ENCODE measurements around the gene DOCK8.

The DOCK8 gene

GRCh38 chr9:459491-460444, 245.1 kb downstream of the DOCK8 start:
- no peak for DNase-seq (ENCODE audit: low spot score)

- no peak for DNase-seq (ENCODE audit: low spot score)
Observed at GRCh38 chr9:462121-462520, 247.5 kb downstream of the DOCK8 start.

- peak; percentile 26 for DNase-seq (ENCODE audit: low spot score)
Observed at GRCh38 chr9:462606-463005, 247.9 kb downstream of the DOCK8 start.

GRCh38 chr9:463455-464171, 248.9 kb downstream of the DOCK8 start:
- DNase-seq (ENCODE audit: low spot score): no peak

DNA sequence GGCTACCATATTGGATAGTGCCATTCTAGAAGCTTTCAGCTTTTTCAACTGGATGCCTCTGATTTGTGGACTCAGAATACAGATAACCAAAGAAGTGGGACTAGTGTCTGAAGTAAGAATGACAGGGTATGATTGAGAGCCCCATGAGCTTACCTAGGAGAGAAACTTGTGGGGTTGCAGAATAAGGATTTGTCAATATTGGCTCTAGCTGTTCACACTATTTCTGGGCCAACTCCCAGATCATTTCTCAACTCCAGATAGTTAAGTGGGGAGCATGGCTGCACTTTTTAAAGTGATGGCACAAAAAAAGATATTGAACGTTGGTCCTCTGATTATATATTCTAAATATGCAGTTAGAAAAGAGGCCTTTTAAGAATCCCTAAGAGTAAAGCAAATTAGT, 252.1 kb downstream of the DOCK8 start:
- no peak for DNase-seq (ENCODE audit: low spot score)

DNA sequence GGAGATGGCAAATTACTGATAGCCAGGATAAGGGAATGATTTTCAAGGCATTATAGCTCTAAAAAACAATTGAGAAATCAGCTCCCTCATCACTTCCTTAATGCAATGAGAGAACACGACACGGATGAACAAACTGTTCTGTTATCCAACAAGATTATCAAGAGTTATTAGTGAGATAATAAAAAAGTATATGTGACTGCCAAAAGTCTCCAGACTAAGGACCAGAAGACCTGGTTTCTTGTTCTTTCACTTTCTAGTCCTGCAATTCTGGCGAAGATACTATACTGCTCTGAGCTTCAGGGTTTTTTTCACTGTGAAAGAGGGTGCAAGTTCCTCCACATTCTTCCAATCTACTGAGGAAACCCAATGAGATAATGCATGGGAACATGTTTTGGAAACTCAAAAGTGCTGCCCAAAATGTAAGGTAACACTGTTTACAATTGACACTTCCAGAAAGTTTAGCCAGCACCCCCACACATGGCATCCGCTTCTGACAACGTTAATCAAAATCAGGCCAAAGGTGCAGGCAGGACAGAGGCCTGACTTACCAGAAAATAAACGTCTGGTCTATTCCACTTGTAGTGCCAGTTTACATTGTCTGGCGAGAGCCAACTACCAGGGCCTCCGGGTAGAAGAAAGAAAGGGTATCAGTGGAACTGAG, 254.2 kb downstream of the DOCK8 start:
- no peak for DNase-seq (ENCODE audit: low spot score)

DNA sequence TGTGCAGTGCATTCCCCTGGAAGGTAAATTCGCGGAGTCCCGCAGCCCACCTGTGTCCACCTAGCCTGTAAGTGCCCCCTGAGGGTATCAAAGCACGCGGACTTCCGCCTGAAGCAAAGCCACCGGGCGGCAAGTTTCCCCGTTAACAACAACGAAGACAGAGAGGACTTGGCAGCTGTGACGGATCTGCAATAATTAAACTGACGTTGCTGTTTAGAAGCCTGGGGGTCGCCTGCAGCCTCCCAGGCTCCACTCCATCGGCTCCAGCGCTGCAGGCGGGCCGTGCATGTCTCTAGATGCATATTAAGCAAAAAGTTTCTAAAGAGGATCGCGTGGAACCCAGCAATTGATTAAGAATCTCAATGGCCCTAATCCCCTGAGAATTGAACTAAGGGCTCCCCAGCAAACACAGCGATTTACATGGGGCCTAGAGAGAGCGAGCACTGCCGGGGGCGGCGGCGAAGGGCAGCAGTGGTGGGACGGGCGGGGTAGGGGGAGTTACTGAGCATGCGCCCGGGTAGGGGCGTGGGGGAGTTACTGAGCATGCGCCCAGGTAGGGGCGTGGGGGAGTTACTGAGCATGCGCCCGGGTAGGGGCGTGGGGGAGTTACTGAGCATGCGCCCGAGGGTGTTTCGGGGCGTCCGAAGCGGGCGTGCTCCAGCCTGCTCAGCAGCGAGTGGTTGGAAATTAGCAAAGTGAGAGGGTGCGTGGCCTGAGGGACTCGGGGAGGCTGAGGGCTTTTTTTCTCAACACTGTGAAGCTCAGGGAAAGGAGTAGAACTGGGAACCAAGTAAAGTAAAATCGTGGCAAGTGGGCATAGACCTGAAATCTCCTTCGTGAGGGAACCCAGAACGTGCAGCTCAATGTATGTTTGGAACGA, 255.2 kb downstream of the DOCK8 start:
- peak; percentile 77 for DNase-seq (ENCODE audit: low spot score)

DNA sequence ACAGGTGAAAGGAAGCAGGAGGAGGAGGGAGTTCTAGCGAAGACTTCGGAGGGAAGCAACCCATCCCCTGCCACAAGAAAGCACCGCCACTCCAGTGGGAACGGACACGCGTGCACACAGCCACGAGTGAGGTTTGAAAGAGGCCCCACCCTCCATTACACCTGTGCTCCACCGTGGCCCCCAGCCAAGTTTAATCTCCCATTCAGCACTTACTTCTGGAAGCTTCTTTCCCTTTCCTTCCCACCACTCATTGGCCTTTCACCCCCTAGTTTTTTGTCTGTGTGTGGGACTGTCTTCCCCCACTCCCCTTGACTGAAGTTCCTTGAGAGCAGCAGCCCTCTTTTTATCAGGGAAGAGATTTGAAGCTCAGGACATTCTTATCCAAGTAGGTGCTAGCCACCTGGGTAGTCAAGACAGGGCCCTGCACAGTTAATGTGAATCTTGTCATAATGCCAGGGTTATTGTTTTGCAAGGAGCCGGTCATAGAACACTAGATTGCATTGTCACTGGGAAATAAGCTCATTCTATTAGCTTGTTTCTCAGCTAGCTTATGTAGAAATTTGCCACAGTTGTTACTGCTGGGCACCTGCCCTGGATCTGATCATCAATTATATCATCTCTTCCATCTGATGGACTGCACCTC, 256.0 kb downstream of the DOCK8 start:
- peak; percentile 34 for DNase-seq (ENCODE audit: low spot score)

DNA sequence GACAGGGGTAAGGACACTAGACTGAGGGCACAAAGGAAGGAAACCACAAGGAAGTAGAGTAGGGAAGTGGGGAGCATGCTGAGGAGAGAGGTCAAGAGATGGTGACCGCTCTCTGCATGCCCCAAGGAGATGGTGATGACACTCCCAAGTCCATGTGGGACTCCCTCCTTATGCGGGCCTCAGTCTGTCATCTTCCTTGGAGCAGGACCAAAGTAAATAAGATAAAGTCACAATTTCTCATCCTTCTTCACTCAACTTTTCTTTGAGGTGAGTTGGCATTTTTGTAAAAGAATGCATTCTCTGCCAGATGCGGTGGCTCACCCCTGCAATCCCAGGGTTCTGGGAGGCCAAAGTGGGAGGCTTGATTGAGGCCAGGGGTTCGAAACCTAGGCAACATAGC, 256.7 kb downstream of the DOCK8 start:
- DNase-seq (ENCODE audit: low spot score): no peak

DNA sequence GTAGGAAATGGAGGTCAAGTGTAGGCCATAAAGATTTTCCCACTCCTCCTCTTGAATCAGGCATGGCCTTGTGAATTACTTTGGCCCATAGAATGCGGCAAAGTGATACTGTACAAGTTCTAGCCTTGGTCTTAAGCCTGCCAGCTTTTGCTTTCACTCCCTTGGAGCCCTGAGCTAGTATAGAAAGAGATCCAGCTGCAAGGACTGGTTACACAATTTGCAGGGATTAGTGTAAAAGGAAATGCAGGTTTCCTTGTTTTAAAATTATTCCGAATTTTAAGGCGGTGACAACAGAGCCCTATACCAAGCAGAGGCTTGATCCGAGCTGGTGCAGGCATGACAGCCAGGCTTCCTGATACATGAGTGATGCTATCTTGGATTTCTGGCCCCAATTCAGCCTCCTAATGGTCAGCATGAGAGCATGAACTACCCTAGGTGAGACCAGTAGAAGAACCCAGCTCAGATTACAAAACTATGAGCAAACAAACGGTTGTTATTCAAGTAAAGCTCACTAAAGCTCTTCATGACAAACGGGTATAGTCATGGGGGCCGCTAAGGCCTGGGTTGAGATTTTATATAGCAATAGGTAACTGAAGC, 257.9 kb downstream of the DOCK8 start:
- no peak for DNase-seq (ENCODE audit: low spot score)

- no peak for DNase-seq (ENCODE audit: low spot score)
Observed at GRCh38 chr9:477193-477592, 262.5 kb downstream of the DOCK8 start.

DNA sequence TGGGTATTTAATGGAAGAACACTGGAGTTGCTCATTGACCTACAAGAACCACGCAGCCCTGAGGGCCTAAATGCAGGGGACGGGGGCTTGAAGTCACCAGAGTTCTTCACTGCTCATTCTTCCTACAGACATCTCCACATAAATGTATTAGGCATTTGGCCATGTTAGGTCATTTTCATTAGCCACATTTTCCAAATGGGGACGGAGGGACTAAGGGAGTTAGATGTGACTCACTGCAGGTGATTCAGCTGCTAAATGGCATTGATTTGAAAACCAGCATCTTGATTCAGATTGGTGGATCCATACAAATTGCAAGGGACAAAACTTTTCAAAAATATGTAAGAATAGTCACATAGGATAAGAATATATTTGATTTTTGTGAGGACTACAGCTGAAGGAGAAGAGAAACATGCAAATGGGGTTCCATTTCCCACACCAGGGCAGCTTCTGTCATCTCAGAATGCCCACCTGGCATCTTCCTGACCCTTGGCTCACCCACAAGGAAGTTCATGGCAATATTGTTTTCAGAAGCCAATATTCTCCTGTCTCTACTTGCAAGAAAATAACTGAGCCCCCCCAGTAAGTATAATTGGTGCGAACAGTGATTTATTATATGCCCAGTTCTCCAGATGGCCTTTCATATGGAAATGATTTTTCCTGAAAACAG, 264.8 kb downstream of the DOCK8 start:
- no peak for DNase-seq (ENCODE audit: low spot score)

DNA sequence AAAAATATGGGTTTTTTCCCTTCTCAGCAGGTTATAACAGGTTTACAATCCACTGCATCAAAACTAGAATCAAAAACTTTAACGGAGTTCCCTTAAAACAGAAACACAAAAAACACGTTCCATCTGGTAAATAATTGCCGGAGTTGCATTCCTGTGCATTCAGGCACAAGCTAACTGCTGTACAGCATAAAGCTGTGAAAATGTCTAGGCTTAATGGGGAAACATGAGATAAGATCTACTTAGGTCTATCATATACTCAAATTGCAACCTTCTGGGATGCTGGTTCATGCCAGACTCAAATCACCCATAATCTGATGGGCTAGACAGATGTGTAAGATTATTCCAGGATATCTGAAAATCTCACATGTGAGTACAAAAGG, 265.3 kb downstream of the DOCK8 start:
- no peak for DNase-seq (ENCODE audit: low spot score)

- no peak for DNase-seq (ENCODE audit: low spot score)
Observed at GRCh38 chr9:482739-483138, 268.1 kb downstream of the DOCK8 start.

DNA sequence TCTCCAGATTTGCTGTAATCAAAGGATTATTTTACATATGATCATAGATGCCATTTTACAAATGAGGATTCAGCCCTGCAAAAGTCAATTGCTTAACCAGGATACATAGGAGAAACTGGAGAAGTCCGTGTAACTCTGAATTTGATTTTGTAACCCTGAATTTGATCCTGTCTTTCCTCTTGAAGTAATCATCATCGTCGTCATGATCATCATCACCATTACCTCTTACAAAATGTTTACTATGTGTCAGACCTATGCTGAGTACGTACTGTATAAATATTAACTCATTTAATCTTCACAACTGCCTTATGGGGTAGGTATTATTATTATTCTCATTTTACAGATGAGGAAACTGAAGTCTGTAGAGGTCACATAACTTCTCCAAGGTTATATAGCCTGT, 271.5 kb downstream of the DOCK8 start:
- no peak for DNase-seq (ENCODE audit: low spot score)

GRCh38 chr9:487429-487828, 272.8 kb downstream of the DOCK8 start:
- no peak for DNase-seq (ENCODE audit: low spot score)

DNA sequence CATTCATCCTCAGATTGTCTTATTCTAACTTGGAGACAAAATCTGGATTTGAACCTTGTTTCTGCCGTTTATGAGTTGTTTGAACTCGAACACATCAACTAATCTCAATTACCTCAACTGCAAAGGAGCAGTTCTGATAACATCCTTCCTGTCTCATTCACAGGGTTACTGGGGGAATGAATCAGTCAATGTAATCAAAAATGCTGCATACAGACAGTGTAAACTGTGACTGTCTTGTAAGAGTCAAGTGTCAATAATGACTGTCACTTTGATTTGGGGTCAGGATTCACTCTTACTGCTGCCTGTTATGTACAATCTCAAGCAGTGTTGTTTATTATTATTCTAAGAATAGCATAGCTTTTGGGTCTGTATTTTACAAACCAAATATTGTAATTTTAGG, 273.8 kb downstream of the DOCK8 start:
- no peak for DNase-seq (ENCODE audit: low spot score)

- no peak for DNase-seq (ENCODE audit: low spot score)
Observed at GRCh38 chr9:489198-490197, 274.8 kb downstream of the DOCK8 start.

GRCh38 chr9:494764-495163, 280.1 kb downstream of the DOCK8 start:
- no peak for DNase-seq (ENCODE audit: low spot score)
